Measurements from ENCODE around the gene CCDC24.

- TF ChIP-seq CTCF (IDR thresholded peaks at IDR 0.05) (no peak), POLR2A (IDR thresholded peaks at IDR 0.05) (no peak)
Measured at GRCh38 chr1:43954036-43954435, 37.4 kb upstream of the CCDC24 start.
